ENCODE measurements around the gene HIVEP1.

The HIVEP1 gene

DNA sequence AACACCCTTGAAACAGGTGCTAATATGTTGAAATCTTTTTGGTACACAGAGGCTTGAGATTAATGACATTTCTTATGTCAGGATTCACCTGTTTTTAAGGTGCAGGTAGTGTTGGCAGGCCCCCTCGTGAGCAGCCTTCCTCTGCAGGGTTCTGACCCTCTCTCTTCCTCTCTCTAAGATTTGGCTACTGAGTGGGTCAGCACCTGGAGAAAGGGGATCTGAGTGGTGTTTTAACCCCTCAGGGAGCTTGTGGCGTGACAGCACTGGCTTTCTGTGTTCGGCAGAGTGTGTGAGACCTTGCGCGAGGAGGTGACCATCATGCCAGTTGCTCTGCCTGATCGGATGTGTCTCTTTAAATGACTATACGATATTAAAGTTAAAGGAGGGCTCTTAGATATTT, 37.1 kb downstream of the HIVEP1 start:
- no peak for DNase-seq (ENCODE audit: low spot score)

DNA sequence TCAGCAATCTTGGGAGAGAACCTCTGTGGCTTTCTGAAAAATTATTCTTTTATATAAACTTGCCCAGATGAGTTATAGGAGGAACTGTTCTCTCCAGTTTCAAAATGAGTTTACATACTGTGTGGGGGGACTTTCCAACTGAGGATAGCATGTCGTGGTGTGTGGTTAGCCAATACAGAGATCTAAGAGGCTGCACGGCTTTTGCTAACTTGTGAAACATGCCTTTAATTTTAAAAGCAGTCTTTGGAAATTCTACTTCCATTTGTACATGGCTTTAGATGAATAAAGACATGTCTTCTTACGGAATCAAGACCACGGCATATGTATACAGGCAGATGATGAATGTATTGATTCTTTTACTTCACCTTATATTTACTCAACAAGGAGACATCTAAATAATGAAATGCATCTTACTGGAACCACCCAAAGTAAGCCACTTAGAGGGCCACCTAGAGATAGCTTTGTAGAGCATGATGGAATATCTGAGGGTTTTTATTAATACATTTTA, 39.8 kb downstream of the HIVEP1 start:
- DNase-seq (ENCODE audit: low spot score): no peak

DNA sequence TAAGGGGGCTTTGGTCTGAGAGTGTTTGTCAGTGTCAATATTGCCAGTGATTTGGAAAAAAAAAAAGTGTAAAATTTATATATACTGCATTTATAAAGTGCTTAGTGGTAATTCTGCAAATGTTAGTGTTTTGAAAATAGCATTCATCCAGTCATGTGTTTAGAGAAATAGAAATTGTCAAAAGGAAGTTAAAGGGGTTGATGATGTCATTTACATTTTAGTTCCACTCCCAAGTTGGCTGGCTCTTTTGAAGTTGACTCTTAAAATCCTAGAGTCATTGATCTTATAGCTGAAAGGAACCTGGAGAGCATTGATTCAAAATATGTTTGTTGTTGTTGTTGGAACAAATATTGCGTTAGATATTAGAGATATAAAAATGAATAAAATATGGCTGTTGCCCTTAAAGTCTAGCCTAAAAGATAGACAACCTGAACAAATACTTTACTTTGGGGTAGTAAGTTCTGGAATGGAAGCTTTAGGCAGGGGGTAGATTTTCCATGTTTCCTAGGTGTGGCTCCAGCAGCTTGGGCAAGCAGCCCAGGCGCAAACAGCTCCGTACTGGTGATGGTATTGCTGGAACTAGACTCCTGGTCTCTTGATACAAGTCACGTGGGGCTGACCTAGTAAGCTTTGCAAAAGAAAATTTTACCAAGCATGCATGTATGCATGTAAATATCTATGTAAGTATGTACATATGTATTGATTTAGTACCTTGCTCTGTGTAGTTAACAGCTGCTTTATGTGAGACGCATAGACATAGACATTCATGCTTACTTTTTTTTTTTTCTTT, 46.3 kb downstream of the HIVEP1 start:
- DNase-seq (ENCODE audit: low spot score): no peak

DNA sequence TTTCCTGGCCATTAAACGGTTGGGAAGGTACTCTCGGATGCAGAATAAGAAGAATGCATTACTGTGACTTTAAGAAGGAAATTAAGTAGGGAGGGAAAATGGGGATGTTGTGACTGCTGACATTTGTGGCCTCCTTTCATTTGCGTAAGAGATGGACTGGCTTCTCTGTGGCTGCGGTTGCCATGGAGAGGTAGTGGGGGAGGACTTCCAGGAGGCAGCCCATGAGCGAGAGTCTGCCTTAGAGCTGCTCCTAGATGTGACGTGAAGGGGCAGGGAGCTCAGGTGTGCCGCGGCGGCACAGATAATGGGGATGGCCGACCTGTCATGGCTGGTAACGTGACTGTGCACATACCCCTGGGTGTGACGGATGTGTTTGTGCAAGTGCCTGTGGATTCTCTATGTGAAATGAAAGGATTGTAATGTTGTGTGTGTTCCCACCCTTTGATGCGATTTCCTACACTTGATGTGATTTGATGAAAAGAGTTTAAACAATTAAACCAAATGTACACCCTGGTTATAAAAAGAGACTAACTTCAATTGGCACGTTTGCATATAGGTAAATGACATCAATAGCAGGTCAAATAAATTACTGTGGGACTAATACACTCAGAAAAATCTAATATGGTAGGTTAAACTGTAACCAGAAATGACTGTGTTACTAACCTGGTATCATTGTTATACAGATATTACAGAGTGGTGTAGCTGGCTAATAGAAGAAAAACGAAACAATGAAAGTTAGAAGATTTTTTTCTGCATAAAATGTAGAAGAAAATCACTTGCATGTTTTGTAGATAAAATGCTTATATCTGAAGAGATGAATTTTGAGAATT, 48.9 kb downstream of the HIVEP1 start:
- DNase-seq (ENCODE audit: low spot score): peak; percentile 89

DNA sequence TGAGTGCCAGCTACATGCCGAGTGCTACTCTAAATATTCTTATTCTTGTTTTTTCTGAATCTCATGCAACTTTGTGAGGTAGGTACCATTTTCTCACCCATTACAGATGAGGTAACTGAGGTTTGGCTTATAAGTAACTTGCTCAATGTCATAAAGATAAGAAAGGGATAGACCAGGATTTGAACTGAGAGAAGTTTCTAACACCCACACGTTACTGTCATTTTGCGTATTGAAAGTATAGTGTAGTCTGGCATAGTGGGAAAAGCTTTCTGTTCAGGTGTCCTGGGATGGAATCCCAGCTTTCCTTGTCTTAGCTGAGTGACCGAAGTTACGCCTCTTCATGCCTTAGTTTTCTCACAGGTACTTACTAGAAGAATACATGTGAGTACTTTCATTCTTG, 50.5 kb downstream of the HIVEP1 start:
- DNase-seq (ENCODE audit: low spot score): no peak

DNA sequence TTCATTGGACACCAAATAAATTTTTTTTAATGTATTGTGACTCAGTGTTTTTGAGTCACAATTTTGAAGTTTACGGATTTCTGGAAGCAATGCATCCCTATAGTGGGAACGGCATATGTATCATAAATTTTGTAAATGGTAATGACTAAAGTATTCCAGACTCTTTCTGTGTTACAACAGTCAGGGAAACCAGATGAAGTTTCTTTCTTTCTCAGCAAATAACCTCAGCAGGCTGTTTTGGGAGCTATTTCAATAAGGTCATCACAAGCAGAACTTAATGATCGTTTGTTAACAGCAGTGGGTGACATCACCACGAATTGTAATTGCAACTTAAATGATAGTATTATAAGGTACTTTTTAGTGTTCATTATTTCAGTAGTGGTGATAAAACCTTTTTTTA, 52.0 kb downstream of the HIVEP1 start:
- DNase-seq (ENCODE audit: low spot score): no peak

DNA sequence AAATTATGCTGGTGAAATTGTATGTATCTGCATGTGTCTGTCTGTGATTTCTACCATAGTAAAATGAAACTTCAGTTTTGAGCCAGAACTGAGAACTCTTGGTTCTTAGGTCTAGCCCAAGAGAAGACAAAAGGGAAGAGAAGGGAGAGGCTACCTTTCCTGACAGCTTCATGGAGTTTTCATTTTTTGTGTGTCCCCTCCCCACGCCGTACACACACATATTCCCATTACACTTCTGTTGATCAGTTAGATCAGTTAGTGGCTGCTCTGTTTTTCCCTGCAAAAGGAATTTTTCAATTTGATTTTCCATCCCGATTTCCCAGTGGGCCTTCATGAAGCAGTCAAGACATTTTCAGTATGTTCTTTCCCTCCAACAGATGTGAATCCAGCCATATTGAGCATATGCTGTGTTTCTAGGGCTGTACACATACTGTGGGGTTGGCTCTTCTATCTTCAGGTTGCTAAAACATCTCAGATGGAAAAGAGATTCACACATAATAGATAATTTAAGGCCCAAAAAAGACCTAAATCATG, 52.5 kb downstream of the HIVEP1 start:
- DNase-seq (ENCODE audit: low spot score): no peak

DNA sequence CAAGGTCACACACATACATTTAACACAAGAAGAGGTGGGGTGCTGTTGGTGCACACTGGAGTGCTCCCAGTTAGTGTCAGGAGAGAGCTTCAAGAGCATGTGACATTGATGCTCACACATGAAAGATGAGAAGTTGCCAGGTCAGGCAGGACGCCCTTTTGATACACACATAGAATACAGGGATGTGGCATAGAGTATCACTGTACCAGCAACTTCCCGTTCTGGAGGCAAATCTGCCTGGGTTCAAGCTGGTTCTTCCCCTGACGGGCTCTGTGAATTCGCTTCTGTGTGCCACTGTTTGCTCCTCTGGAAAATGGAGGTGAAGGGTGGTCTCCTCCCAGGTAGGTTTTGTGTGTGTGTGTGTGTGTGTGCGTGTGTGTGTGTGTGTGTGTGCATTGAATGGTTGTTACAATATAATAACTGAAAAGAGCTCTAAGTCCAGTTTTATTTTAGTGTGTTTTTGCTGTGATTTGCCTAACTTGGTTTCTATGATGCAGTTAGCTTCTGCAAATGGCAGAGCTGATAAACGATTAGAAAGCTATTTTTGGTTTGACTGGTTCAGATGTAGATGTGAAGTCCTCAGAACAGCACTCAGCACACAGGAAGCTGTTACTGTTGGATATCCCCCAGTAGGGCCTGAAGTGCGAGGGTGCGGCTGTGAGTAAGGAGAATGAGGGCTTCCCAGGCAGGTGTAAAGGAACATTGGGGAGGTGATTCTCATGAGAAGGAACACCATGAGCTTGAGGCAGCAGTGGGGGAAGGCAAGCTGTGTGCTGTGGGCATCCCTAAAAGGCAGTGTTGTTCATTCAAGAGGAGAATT, 53.4 kb downstream of the HIVEP1 start:
- no peak for DNase-seq (ENCODE audit: low spot score)

DNA sequence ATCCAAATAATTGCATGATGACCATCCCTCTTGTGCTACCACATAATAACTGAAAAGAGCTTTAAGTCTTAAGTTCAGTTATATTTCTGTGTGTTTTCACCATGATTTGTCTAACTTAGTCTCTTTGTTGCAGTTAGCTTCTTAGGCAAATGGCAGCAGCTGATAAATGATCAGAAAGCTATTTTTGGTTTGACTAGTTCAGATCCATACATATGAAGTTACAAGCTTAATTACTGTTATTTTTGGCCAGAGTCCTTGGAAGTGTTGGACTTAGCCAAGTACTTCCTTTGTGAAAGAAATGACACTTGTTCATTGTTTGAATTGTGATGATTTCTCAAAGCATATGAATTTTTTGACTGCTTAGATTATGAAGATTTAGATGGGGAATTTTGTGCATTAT, 54.2 kb downstream of the HIVEP1 start:
- DNase-seq (ENCODE audit: low spot score): no peak

DNA sequence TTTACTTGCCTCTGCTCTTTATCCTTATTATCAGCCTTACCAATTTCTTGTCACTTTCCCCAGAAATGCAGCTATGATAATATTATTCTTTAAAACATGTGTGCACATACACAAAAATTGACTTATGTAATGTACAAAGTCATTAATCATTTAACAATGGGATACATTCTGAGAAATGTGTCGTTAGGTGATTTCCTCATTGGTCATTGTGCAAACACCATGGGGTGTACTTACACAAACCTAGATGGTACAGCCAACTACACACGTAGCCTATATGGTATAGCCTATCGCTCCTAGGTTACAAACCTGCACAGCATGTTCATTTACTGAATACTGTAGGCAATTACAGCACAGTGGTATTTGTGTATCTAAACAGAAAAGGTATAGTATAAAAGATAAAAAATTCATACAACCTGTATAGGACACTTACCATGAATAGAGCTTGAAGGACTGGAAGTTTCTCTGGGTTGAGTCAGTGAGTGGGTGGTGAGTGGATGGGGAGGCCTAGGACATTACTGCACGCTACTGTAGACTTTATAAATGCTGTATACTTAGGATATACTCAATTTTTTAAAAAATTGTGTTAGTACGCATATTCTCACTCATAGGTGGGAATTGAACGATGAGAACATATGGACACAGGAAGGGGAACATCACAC, 56.9 kb downstream of the HIVEP1 start:
- DNase-seq (ENCODE audit: low spot score): no peak

DNA sequence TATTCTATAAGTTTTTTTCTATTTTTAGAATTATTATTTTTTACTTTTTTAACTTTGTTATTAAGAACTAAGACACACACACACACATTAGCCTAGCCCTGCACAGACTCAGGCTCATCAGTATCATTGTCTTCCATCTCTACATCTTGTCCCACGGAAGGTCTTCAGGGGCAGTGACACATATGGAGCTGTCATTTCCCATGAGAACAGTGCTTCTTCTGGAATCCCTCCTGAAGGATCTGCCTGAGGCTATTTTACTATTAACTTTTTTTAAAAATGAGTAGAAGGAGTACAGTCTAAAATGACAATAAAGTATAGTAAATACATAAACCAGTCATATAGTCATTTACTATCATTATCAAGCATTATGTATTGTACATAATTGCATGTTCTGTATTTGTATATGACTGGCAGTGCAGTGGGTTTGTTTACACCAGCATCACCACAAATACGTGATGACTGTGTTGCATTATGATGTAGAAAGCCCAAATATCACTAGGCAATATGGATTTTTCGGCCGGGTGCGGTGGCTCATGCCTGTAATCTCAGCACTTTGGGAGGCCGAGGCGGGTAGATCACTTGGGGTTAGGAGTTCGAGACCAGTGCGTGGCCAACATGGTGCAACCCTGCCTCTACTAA, 57.9 kb downstream of the HIVEP1 start:
- DNase-seq (ENCODE audit: low spot score): no peak

DNA sequence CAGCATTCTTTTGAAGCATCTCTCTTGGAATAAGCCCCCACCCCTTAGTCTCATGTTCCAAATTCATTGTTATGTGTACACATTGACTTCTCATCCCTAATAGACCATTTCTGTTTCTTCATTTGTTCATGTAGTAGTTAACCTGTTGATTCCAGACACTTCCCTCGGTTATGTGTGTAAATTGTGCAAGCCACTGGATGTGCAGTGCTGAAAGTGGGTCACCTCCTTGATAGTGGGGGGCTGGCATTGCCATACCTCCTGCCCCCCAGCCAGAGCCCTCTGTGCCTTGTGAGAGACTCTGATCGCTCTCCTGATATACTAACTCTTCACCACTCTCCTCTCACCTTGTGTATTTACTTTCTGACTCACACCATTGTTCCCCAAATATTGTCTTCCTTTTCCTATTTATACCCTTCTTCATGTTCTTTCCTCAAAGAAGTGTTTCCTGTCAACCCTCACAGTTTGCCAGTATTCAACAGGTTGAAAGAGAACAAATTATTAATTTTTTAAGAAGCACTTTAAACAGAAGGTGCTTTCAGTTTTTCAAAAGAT, 59.0 kb downstream of the HIVEP1 start:
- DNase-seq (ENCODE audit: low spot score): no peak

DNA sequence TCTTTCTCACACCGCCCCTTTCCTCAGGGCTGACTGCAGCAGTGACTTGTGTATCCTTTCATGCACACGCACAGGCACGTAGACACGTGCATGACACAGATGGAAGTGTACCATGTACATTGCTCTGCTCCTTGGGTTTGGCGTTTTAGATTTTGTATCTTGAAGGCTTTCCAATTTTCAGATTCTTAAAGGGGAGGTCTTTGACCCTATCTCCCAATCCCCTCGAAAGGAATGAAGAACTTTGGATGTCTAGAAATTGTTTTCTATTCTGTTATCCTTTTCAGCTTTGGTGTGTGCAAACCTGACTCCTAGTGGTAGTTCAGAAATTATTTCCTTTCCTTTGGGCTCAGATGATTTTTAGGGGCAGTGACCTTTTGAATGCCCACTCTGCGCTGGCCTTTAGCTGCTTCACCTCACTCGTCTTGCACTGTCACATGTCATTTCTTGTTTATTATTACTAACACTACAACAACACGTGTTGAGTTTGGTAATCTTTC, 63.0 kb downstream of the HIVEP1 start:
- no peak for DNase-seq (ENCODE audit: low spot score)

DNA sequence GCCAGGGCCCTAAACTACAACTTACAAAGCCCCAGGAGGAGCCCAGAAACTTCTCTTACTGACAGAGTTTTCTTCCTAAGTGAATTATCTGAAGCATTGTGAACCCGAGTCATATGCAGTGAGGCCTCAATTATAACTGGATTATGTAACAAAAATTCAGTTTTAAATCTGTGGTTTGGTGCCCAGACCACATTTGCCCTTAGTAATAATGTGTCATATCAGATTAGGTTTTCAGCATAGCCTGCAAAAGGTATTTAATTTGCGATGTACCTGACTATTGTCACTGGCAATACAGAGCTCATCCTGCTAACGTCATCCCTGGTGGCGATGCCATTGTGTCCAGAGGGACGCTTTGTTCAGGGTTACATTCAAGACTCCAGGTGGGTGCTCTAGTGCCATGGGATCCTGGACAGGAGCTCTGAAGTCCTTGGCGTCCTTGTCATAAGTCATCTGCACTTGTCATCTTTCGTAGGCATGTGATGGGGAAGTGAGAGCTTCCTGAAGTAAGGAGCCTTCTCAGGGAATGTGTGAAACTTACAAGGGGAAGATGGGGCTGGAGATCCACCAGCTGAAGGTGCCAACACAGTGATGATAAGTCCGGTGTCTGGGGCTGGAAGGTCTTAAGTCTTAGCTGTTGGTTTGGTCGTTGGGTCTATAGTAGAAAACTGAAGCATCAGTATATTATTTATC, 65.1 kb downstream of the HIVEP1 start:
- DNase-seq (ENCODE audit: low spot score): no peak

DNA sequence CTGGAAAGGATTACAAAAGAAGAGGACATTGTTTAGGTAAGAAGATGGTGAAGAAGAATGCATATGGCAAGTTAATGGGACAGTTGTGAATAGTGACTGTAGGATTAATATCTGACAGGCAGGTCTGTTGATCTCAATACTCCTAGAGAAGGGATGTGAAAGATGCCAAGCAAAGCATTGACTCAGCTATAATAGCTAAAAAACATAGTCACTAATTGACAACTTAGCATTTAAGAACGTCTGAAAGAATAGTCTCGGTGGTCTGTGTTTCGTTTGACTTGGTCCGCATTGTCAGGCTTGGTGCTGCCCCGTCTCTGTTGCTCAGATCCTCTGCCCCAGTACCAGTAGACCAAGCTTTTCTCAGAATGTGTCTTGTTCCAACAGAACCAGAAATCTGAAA, 65.9 kb downstream of the HIVEP1 start:
- no peak for DNase-seq (ENCODE audit: low spot score)

DNA sequence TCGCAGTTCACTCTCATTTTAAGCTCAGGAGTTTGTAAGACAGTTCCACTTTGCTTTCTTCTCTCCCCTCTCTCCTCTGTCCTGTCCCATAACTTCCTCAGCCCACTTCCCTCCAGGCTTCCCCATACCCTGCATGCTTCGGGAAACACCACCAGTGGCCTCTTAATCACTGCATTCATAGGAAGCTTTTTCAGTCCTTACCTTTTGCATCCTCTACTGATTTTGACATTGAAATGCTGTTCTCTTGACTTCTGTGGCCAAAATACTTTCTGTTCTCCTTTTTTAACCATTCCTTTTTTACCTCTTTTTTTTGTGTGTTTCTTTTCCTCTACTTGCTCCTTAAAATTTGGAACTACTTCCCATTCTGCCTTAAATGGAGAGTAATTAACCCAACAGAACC, 69.7 kb downstream of the HIVEP1 start:
- DNase-seq (ENCODE audit: low spot score): peak; percentile 21

DNA sequence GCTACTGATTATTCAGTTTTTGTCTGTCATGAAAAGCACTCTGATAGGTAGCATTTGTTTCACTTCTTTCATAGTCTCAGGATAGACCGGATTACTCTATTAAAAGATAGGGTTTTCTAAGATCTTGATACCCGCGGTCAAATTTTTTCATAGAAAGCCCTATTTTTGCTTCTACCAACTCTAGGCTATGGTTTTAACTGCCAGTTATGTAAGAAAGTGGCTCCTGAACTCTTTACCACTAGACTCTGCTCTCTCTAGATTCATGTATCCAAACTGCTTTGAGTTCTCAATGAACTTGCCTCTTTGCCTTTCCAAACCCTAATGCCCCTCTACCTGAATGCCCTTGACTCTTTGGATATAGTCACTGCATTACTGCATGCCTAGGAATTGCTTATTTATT, 70.3 kb downstream of the HIVEP1 start:
- DNase-seq (ENCODE audit: low spot score): no peak

DNA sequence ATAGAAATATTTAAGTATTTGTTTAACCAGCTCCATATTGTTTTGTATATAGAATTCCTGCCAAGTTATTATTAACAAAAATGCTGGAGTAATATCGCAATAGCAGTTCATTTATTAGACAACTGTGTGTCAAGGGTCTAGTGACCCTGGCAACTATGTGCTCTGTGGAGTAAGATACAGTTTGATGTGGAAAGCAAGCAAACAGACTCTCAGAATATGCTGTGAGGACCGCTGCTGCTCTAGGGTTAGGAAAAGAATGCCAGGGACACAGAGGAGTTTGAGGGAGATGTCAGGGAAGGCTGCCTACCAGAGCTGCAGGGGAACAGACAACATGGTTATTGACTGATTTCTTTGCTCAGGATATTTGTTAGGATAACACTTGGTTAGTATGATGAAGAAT, 71.2 kb downstream of the HIVEP1 start:
- DNase-seq (ENCODE audit: low spot score): no peak

DNA sequence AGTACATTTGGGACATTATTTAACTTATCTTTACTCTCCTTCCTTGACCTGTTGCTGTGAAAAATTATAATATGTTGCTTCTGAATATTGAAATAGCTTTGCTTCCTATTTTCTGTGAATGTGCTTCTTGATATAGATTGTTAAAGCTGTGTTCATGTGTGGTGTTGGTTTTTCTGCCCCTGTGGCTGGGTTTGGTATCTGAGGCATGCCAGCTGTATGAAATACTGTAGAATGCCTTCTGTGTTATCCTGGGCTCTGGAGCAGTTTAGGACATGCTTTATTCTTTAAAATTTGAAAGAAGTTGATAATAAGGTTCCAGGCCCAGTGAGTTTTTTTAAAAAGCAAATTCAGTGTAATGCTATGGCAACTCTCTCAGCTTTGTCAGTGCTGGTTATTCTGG, 71.7 kb downstream of the HIVEP1 start:
- no peak for DNase-seq (ENCODE audit: low spot score)

DNA sequence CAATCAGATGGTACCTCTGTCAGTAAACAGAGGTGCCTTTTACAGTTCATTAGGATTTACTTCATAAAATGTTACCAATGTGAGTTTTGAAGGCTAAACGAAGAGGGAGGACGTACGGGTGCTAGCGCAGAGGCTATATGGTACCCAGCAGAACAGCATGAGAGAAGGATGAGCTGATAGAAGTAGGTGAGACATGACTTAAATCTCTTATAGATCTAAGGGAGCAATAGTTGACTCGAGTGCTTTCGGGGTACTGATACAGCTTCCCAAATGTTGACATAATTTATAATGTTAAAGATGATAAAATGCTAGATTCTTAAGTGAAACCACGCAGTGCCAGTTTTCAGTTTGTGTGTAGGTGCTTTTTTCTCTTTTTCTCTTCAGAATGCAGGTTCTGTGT, 72.6 kb downstream of the HIVEP1 start:
- no peak for DNase-seq (ENCODE audit: low spot score)
